PC-3 (cell line): ENCODE measurements around the gene GBA3.

ENCODE experiments used
- CTCF ChIP-seq: fragments of 300-600 bp; sonication (generic); conservative IDR thresholded peaks from 2 replicates; pipeline ENCODE4 v1.5.1; 2017; ENCODE audit warnings: antibody characterized with exemption, low read depth, mild to moderate bottlenecking, low read length
- EZH2 ChIP-seq: fragments of 300-600 bp; sonication (generic); IDR thresholded peaks from one replicate; pipeline ENCODE4 v1.6.1; 2017; ENCODE audit warnings: antibody characterized with exemption, mild to moderate bottlenecking, low read length; ENCODE audit not compliant: unreplicated experiment

GRCh38 chr4:22667332-22667940, 25.3 kb upstream of the GBA3 start:
- no peak for TF ChIP-seq CTCF
- no peak for TF ChIP-seq EZH2
